ENCODE data around the gene GOLGB1.

GOLGB1 gene

DNA sequence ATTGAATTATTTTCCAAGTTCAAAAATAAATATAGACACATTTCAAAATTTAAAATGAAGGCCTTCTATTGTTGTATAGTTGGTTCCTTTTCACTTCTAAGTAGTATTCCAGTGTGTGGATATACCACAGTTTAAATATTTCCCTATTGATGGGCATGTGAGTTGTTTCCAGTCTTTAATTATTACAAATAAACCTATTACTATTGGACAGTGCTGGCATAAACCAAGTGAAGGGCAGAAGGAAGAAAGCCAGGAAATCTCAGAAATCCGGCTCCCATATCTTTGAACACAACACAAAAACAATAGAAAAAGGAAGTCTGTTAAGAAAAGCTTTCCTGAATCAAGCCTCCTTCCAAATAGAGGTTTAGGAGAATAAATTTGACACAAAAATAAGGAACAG lies 26.1 kb downstream of the GOLGB1 start:
- TF ChIP-seq, protein P1, sequence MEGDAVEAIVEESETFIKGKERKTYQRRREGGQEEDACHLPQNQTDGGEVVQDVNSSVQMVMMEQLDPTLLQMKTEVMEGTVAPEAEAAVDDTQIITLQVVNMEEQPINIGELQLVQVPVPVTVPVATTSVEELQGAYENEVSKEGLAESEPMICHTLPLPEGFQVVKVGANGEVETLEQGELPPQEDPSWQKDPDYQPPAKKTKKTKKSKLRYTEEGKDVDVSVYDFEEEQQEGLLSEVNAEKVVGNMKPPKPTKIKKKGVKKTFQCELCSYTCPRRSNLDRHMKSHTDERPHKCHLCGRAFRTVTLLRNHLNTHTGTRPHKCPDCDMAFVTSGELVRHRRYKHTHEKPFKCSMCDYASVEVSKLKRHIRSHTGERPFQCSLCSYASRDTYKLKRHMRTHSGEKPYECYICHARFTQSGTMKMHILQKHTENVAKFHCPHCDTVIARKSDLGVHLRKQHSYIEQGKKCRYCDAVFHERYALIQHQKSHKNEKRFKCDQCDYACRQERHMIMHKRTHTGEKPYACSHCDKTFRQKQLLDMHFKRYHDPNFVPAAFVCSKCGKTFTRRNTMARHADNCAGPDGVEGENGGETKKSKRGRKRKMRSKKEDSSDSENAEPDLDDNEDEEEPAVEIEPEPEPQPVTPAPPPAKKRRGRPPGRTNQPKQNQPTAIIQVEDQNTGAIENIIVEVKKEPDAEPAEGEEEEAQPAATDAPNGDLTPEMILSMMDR (IDR thresholded peaks at IDR 0.05), result no peak
- DNase-seq, result no peak
- peaks cover 62% of the 10 kb centered on the region for H3K36me3 Mint-ChIP-seq (ENCODE audit: low read depth)
- H3K4me3 Mint-ChIP-seq, result no peak overlapping the region
- H3K27me3 Mint-ChIP-seq (ENCODE audit: low read depth, poor library complexity), result no peaks in the 10 kb centered on the region
- H3K9me3 Mint-ChIP-seq, result peaks cover 4% of the 10 kb centered on the region
- H3K27ac Mint-ChIP-seq, result no peak overlapping the region
- no peaks in the 10 kb centered on the region for H3K4me1 Mint-ChIP-seq

DNA sequence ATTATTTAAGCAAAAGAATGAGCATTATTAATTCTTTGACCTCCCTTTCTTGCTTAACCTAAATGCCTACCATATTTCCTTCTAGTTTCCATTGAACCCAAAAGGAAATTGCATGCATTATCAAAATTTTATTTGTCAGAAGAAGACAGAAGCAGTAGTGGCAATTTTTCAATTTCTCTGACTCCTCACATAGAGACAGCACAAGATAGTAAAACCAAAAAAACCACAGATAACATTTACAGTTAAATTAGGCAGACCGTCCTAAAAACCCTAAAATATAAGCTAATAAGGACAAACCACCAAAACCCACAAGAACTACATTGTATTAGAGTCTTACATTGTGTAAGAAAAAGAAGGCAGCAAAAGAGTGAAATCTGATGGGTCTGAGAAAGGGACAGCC lies 27.1 kb downstream of the GOLGB1 start:
- H3K4me1 Mint-ChIP-seq, result no peaks in the 10 kb centered on the region
- peaks cover 4% of the 10 kb centered on the region for H3K9me3 Mint-ChIP-seq
- peaks cover 69% of the 10 kb centered on the region for H3K36me3 Mint-ChIP-seq (ENCODE audit: low read depth)
- H3K27me3 Mint-ChIP-seq (ENCODE audit: low read depth, poor library complexity), result no peaks in the 10 kb centered on the region
- no peak for DNase-seq
- TF ChIP-seq, protein P1 (IDR thresholded peaks at IDR 0.05), result no peak
- no peak overlapping the region for H3K4me3 Mint-ChIP-seq
- no peak overlapping the region for H3K27ac Mint-ChIP-seq

DNA sequence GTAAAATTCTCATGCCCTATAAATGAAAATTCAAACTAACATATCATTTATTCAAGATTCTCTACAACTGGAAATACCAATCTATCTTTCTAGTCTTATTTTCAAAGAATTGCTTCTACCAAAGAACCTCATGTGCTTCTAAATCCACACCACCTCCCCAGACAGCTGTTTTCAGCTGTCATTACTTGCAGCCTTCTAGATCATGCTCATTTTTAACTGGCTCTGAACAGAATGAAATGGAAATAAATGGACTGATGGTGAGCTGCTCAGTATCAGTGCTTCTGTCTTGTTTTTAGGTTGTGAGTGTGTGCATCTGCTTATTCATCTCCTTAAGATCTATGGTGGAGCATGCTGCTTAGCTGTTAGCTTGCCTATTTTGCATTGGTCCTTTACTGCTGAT lies 29.4 kb downstream of the GOLGB1 start:
- H3K27ac Mint-ChIP-seq, result no peak overlapping the region
- H3K27me3 Mint-ChIP-seq (ENCODE audit: low read depth, poor library complexity), result no peaks in the 10 kb centered on the region
- peaks cover 4% of the 10 kb centered on the region for H3K9me3 Mint-ChIP-seq
- H3K4me3 Mint-ChIP-seq, result no peak overlapping the region
- H3K36me3 Mint-ChIP-seq (ENCODE audit: low read depth), result peaks cover 75% of the 10 kb centered on the region
- TF ChIP-seq, protein P1 (IDR thresholded peaks at IDR 0.05), result no peak
- no peaks in the 10 kb centered on the region for H3K4me1 Mint-ChIP-seq
- no peak for DNase-seq

- peaks cover 4% of the 10 kb centered on the region for H3K9me3 Mint-ChIP-seq
- H3K27me3 Mint-ChIP-seq (ENCODE audit: low read depth, poor library complexity), result no peaks in the 10 kb centered on the region
- H3K4me1 Mint-ChIP-seq, result no peaks in the 10 kb centered on the region
- H3K4me3 Mint-ChIP-seq, result no peak overlapping the region
- TF ChIP-seq, protein P1 (IDR thresholded peaks at IDR 0.05), result no peak
- H3K27ac Mint-ChIP-seq, result no peak overlapping the region
- no peak for DNase-seq
- H3K36me3 Mint-ChIP-seq (ENCODE audit: low read depth), result peaks cover 74% of the 10 kb centered on the region
Observed at GRCh38 chr3:121719423-121719822, 30.1 kb downstream of the GOLGB1 start.

DNA sequence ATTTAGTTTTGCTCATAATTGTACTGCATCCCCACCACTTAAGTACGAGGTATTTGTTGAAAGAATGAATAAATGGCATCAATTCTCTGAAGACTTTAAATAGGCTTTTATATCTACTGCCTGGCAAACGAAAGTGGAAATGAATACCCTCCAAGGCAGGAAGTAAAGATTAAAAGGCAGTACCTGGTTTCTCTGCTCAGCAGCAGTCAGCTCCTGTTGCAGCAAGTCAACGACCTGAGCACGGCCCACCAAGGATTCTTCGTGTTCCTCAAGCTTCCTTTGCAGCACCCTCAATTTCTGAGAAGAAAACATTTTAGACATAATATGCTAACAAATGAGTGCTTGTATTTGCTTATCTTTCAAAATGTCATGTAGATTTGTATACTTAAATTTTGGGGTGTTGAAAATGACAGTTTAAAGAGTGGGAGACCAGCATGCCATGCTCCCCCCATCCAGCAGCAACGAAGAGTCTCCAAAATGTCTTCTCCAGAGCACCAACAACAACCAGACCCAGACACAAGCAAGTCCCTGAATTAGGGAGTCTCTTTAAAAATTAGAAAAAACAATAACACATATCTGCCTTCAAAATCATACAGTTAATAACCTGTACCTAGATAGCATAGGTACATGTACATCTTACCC lies 31.2 kb downstream of the GOLGB1 start:
- no peak overlapping the region for H3K4me3 Mint-ChIP-seq
- H3K4me1 Mint-ChIP-seq, result no peaks in the 10 kb centered on the region
- no peak overlapping the region for H3K27ac Mint-ChIP-seq
- H3K36me3 Mint-ChIP-seq (ENCODE audit: low read depth), result peaks cover 72% of the 10 kb centered on the region
- no peak for DNase-seq
- H3K27me3 Mint-ChIP-seq (ENCODE audit: low read depth, poor library complexity), result peaks cover 2% of the 10 kb centered on the region
- TF ChIP-seq, protein P1 (IDR thresholded peaks at IDR 0.05), result no peak
- peaks cover under 1% of the 10 kb centered on the region for H3K9me3 Mint-ChIP-seq

GRCh38 chr3:121710347-121710746 lies 39.2 kb downstream of the GOLGB1 start:
- no peak overlapping the region for H3K4me3 Mint-ChIP-seq
- DNase-seq, result no peak
- peaks cover 68% of the 10 kb centered on the region for H3K36me3 Mint-ChIP-seq (ENCODE audit: low read depth)
- H3K9me3 Mint-ChIP-seq, result no peaks in the 10 kb centered on the region
- TF ChIP-seq, protein P1 (IDR thresholded peaks at IDR 0.05), result no peak
- H3K27ac Mint-ChIP-seq, result no peak overlapping the region
- no peaks in the 10 kb centered on the region for H3K4me1 Mint-ChIP-seq
- H3K27me3 Mint-ChIP-seq (ENCODE audit: low read depth, poor library complexity), result peaks cover 2% of the 10 kb centered on the region

All from nephron progenitor cell (in vitro differentiated cells).